Panc1 (cell line): ENCODE results near the gene MIOX. TPM values are rescaled to one million over a fixed set of nuclear protein-coding genes. Genes with fewer than 3 reads are reported as not detected.

Experiments
- ATAC-seq: fragments of 200-7000 bp; cut with Tn5 transposase; 2 replicates; pipeline ENCODE4 v1.9.1; 2020; ENCODE audit warnings: mild to moderate bottlenecking, moderate library complexity
- BruUV-seq: library from RNA; stranded (reverse); fragments of 400-500 nt; replicated peaks from 2 replicates; lab custom pipeline; 2021; lab: Mats Ljungman, UMichigan
- CTCF ChIA-PET: fragments of 300-600 bp; sonication (Branson Sonifier 250); formaldehyde crosslinking; loops from one replicate; lab custom pipeline; 2022; ENCODE audit warnings: antibody characterized with exemption; lab: Charles Lee
- POLR2A ChIA-PET: fragments of 300-600 bp; sonication (Branson Sonifier 250); formaldehyde crosslinking; loops from one replicate; lab custom pipeline; 2022; ENCODE audit warnings: antibody characterized with exemption; lab: Charles Lee
- DNase-seq: peaks from one replicate; pipeline ENCODE4 v3.0.0-alpha.2; 2010; ENCODE audit warnings: low read depth, low spot score
- H3K27ac ChIP-seq: 2 replicates; pipeline ENCODE4 v1.5.1; 2011; ENCODE audit warnings: mild to moderate bottlenecking, low read length, inconsistent platforms
- H3K27me3 ChIP-seq: fragments of 200-500 bp; sonication (Bioruptor generic); 2 replicates; pipeline ENCODE4 v1.6.0; 2014; ENCODE audit warnings: low read length, inconsistent platforms; ENCODE audit not compliant: control insufficient read depth, insufficient read depth
- H3K36me3 ChIP-seq: fragments of 200-500 bp; sonication (Bioruptor generic); 2 replicates; pipeline ENCODE4 v1.5.1; 2014; ENCODE audit warnings: inconsistent platforms, mild to moderate bottlenecking, low read length, moderate library complexity; ENCODE audit not compliant: control insufficient read depth, insufficient read depth
- H3K4me1 ChIP-seq: 2 replicates; pipeline ENCODE4 v1.5.1; 2011; ENCODE audit warnings: inconsistent platforms, mild to moderate bottlenecking, low read length, moderate library complexity; ENCODE audit not compliant: control insufficient read depth, insufficient read depth
- H3K4me3 ChIP-seq, 2 experiments: 2 replicates each; pipeline ENCODE4 v1.5.1; 2011 to 2012; ENCODE audit warnings: low read depth in 2 of 2, low read length in 2 of 2, mild to moderate bottlenecking in 2 of 2, inconsistent platforms in 1 of 2, moderate library complexity in 1 of 2
- H3K9me3 ChIP-seq: fragments of 200-500 bp; sonication (Bioruptor generic); 2 replicates; pipeline ENCODE4 v1.5.1; 2014; ENCODE audit warnings: low read depth, mild to moderate bottlenecking, inconsistent platforms, low read length, moderate library complexity; ENCODE audit not compliant: control insufficient read depth, insufficient read depth
- POLR2AphosphoS5 ChIP-seq: IDR thresholded peaks from 2 replicates; pipeline ENCODE4 v1.6.1; 2012; ENCODE audit warnings: mild to moderate bottlenecking, low read depth, low read length, moderate library complexity
- SIN3A ChIP-seq: IDR thresholded peaks from 2 replicates; pipeline ENCODE4 v1.6.1; 2012; ENCODE audit warnings: low read depth, mild to moderate bottlenecking, low read length, moderate library complexity, borderline replicate concordance; ENCODE audit not compliant: insufficient read depth
- TCF7L2 ChIP-seq: IDR thresholded peaks from 2 replicates; pipeline ENCODE4 v1.6.1; 2011; ENCODE audit warnings: mild to moderate bottlenecking, low read depth, low read length, inconsistent platforms
- in situ Hi-C: cut with HindIII; loops from 2 replicates; pipeline ENCODE4 v1.10.0; 2016; ENCODE audit warnings: low sequenced_read_pairs, low pct_unique_long_range_greater_than_20kb
- intact Hi-C: fragments of 100-400 bp; cut with micrococcal nuclease; formaldehyde crosslinking; loops from one replicate; pipeline ENCODE4 v1.10.0; 2022; ENCODE audit not compliant: unreplicated experiment
- total RNA-seq: library from RNA; stranded (reverse); gene quantifications from one replicate; pipeline ENCODE4 v1.2.1, GENCODE V29; 2021; ENCODE audit not compliant: unreplicated experiment
- TF ChIP-seq, protein P1 (sequence below), 2 experiments: IDR thresholded peaks; 2 replicates each; pipeline ENCODE4 v1.6.1; 2011 to 2012; ENCODE audit warnings: low read depth in 2 of 2, control low read depth in 1 of 2, low read length in 1 of 2, mild to moderate bottlenecking in 1 of 2, moderate library complexity in 1 of 2; ENCODE audit not compliant: insufficient read depth in 1 of 2
- TF ChIP-seq, protein P2 (sequence below): fragments of 450-650 bp; IDR thresholded peaks from 2 replicates; pipeline ENCODE4 v1.5.1; 2017; ENCODE audit warnings: mild to moderate bottlenecking

Gene MIOX
- total RNA-seq, 1 experiment from 2014 or later = 0.23 TPM

DNA sequence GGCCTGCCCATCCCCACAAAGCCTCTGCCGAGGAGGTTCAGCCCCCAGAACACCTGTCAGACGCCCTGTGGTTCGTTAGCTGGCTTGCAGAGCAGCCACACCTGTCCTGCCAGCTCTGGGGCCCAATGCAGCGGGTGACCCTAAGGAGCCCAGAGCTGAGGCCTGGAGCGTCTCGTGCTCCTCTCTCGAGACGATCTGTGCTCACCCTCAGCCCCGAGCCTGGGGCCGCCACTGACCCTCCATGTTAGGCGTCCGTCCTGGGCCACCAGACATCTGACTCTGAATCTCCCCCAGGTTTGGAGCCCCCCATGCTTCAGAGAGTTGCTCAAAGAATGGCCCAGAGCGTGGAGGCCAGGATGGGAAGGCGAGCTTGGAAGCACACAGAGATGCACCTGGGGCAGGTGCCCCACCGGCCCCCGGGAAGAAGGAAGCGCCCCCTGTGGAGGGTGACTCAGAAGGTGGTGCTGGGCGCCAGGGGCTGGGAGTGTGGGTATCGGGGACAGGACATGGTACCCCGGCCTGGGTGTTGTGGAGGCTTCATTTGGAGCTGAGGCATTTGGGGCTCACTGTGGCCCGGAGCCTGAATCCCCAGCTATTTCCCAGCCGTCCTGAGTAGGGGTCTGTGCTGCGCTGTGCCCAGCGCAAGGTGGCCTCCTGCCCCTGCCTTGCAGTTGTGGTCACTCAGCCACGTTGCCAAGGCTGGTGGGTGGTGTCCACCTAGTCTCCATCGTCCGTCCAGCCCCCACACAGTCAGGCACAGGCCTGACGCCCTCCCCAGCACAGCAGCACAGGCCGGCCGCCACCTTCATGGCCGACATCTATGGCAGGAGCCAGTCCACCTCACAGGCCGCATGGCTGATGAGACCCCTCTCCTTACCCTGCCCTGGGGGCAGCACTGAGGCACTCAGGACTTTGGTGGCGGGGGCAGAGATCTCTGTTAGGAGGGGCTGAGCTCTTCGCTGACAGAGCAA lies 48.1 kb upstream of the MIOX start:
- no peaks in the 10 kb centered on the region for H3K9me3 ChIP-seq
- no peaks in the 10 kb centered on the region; the same call in 1 of the 2 replicates for H3K4me1 ChIP-seq
- H3K27me3 ChIP-seq = no peaks in the 10 kb centered on the region
- no peak for ATAC-seq
- no peaks in the 10 kb centered on the region for H3K36me3 ChIP-seq
- in situ Hi-C loops = no loop called here
- TF ChIP-seq POLR2AphosphoS5 (no peak), SIN3A (no peak), TCF7L2 (no peak)
- TF ChIP-seq, protein P1, sequence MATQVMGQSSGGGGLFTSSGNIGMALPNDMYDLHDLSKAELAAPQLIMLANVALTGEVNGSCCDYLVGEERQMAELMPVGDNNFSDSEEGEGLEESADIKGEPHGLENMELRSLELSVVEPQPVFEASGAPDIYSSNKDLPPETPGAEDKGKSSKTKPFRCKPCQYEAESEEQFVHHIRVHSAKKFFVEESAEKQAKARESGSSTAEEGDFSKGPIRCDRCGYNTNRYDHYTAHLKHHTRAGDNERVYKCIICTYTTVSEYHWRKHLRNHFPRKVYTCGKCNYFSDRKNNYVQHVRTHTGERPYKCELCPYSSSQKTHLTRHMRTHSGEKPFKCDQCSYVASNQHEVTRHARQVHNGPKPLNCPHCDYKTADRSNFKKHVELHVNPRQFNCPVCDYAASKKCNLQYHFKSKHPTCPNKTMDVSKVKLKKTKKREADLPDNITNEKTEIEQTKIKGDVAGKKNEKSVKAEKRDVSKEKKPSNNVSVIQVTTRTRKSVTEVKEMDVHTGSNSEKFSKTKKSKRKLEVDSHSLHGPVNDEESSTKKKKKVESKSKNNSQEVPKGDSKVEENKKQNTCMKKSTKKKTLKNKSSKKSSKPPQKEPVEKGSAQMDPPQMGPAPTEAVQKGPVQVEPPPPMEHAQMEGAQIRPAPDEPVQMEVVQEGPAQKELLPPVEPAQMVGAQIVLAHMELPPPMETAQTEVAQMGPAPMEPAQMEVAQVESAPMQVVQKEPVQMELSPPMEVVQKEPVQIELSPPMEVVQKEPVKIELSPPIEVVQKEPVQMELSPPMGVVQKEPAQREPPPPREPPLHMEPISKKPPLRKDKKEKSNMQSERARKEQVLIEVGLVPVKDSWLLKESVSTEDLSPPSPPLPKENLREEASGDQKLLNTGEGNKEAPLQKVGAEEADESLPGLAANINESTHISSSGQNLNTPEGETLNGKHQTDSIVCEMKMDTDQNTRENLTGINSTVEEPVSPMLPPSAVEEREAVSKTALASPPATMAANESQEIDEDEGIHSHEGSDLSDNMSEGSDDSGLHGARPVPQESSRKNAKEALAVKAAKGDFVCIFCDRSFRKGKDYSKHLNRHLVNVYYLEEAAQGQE (IDR thresholded peaks at IDR 0.05; ENCODE audit: insufficient read depth in 1 of 2, low read depth in 2 of 2, low read length in 1 of 2) = no peak
- TF ChIP-seq, protein P2, sequence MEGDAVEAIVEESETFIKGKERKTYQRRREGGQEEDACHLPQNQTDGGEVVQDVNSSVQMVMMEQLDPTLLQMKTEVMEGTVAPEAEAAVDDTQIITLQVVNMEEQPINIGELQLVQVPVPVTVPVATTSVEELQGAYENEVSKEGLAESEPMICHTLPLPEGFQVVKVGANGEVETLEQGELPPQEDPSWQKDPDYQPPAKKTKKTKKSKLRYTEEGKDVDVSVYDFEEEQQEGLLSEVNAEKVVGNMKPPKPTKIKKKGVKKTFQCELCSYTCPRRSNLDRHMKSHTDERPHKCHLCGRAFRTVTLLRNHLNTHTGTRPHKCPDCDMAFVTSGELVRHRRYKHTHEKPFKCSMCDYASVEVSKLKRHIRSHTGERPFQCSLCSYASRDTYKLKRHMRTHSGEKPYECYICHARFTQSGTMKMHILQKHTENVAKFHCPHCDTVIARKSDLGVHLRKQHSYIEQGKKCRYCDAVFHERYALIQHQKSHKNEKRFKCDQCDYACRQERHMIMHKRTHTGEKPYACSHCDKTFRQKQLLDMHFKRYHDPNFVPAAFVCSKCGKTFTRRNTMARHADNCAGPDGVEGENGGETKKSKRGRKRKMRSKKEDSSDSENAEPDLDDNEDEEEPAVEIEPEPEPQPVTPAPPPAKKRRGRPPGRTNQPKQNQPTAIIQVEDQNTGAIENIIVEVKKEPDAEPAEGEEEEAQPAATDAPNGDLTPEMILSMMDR = no peak
- no peak overlapping the region for H3K27ac ChIP-seq
- ChIA-PET CTCF (interaction anchor here (0.6 kb wide), 2 partner anchors 60 to 65 kb away, joined by 3 to 4 read pairs; no protein-coding TSS in a partner anchor), POLR2A (no interaction called here)
- no TSS peak for BruUV-seq
- DNase-seq = no peak
- H3K4me3 ChIP-seq = no peak overlapping the region
- intact Hi-C loops = no loop called here

DNA sequence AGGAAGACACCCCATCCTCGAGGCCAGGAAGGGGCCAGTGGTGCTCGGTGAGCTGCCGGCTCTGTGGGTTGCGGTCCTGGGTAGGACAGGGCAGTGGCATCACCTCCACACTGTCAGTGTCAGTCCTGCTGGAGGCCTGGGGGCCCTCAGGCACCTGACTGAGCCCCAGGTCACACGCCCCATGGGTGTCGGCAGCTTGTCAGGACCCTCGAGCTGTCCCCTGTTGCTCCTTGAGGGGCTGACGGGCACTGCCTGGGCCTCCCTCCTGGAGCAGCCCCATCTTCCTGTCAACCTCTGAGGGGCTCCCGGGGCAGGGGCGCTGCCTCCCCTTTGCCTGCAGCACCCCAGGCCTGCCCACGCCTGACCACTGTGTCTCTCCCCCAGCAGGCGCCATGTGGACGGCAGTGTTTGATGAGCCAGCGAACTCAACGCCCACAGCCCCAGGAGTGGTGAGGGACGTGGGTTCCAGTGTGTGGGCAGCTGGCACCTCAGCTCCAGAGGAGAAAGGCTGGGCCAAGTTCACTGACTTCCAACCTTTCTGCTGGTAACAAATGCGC lies 47.3 kb upstream of the MIOX start:
- peaks cover 6% of the 10 kb centered on the region for H3K4me1 ChIP-seq
- intact Hi-C loops (no loop called here), in situ Hi-C loops (no loop called here)
- no peaks in the 10 kb centered on the region for H3K27me3 ChIP-seq
- ATAC-seq = no peak
- H3K9me3 ChIP-seq = no peaks in the 10 kb centered on the region
- TF ChIP-seq, protein P2 = no peak
- TF ChIP-seq POLR2AphosphoS5 (no peak), SIN3A (no peak), TCF7L2 (no peak)
- TF ChIP-seq, protein P1 (IDR thresholded peaks at IDR 0.05; ENCODE audit: insufficient read depth in 1 of 2, low read depth in 2 of 2, low read length in 1 of 2) = no peak
- ChIA-PET POLR2A (no interaction called here), CTCF (interaction anchor here (0.6 kb wide), 1 partner anchor 59 kb away, joined by 3 read pairs; no protein-coding TSS in a partner anchor)
- no peak for DNase-seq
- no peak overlapping the region for H3K4me3 ChIP-seq
- BruUV-seq = no TSS peak
- no peaks in the 10 kb centered on the region for H3K36me3 ChIP-seq
- H3K27ac ChIP-seq = no peak overlapping the region
